Activated CD8-positive, alpha-beta memory T cell treated with anti-CD3 and anti-CD28 coated beads, Interleukin-2, amount 50 U/mL, for 1 hour (primary cell): ENCODE data around the gene GRPEL2.

Experiments
- DNase-seq: peaks from one replicate; pipeline ENCODE4 v3.0.0-alpha.2; 2020; ENCODE audit errors: extremely low read depth

GRPEL2 gene

DNA sequence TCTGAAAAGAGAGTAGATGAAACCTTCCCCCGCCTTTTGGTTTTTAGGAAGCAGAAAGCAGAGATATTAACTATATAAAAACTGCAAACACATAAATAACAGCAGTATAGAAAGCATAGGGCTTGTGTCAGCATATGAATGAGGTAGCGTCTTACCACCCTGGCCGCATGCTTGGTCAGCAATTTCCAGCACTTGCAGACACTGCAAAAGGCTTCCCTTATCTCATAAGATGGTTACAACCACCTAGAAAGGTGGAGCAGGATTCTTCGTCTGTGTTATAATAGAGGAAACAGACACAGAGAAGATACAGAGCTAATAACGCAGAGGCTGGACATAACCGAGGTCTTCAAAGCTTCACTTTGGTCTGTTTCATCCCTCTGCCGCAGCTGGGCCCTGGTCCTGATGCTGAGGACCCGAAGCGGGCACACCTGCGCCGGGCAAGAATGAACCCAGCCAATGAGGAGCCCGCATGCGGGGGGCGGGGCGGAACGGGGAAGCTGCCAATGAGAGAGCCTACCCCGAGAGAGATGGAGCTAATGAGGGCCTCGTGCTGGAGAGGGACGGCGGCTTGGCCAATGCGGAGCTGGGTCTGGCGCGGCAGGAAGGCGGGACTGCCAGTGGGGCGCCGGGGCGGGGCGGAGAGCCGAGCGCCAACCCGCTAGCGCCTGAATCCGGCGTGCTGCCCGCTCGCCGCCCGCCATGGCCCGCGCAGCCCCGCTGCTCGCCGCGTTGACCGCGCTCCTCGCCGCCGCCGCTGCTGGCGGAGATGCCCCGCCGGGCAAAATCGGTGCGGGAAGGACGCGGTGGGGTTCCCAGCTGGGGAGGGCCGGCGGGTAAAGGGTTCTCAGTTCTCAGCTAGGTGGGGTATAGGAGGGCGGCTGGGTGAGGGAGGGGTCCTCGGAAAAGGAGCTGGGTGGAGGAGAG is 12.3 kb downstream of the GRPEL2 start, which contains the start of gene PCYOX1L:
TSS of gene PCYOX1L (plus strand) at position 677 of the 924 bp plus-strand sequence. CDS start at position 700, 23 bp downstream.
- DNase-seq = peak; percentile 73

DNA sequence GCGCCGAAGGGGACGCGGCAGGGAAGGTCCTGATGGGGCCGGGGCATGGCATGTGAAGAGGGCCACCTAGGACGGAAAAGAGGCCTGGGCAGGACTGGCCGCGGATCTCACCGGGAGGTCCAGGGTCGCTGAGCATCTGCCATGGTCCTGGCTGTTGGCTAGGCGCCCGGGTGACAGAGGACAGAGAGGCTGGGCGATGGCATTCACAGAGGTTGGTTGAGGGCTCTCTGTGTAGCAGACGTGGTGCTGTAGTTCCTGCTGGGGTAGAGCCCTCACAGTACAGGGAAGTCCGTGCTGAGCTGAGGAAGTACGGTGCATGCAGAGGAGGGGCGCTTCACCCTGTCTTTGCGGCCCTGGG is 13.0 kb downstream of the GRPEL2 start:
- no peak for DNase-seq

DNA sequence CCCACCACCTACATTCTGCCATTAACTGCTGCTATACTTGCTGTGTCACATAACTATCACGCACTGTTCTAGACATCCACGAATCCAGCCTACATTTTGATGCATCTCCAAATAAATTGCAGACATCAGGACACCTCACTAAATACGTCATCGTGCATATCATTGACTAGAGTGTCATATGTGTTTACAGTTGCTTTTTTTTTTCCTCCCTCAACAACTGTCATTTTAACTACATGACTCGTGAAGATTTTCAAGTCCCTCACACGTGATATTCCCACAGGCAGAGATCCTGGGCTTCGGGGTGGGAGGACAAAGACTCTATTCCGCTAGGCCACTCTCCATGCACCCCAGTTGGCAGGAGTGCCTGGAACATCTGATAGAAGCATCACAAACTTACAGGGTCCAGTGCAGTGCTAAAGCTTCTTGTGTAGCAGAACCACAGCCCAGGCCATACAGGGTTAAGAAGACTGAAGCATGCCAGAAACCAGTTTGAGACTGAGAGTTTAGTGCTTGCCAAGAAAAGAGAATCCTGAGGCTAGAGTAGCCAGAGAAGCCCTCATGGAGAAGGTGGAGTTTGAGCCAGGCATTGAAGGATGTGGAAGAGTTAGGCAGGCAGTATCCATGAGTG is 13.7 kb downstream of the GRPEL2 start:
- DNase-seq = no peak

DNA sequence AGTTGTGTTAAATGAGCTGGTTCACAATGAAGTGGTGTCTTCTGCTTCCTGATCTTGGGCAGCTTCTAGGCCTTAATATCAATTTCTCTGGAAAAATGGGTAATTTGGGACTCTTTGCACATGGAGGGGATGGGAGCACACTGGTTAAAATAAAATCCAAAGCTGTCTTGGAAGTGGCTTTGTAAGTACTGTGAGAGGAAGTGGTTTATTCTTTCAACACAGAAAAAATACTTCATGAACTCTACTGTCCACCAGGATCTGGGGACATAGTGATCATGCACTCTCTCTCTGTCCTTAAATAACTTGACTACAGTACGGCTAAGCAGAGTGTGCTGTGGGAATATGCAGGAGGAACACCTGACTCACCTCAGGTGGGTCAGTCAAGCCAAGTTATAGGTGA is 15.0 kb downstream of the GRPEL2 start:
- DNase-seq = no peak

DNA sequence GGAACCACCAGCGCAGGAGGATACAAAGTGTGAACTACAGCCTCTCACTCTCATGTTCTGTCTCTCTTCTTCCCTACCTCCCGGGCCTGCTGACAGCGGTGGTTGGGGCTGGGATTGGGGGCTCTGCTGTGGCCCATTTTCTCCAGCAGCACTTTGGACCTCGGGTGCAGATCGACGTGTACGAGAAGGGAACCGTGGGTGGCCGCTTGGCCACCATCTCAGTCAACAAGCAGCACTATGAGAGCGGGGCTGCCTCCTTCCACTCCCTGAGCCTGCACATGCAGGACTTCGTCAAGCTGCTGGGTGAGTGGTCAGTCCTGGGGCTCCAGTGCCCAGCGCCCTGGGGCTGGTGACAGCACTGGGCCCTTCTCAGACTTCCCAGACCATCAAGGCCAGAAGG is 17.2 kb downstream of the GRPEL2 start:
- DNase-seq = no peak

DNA sequence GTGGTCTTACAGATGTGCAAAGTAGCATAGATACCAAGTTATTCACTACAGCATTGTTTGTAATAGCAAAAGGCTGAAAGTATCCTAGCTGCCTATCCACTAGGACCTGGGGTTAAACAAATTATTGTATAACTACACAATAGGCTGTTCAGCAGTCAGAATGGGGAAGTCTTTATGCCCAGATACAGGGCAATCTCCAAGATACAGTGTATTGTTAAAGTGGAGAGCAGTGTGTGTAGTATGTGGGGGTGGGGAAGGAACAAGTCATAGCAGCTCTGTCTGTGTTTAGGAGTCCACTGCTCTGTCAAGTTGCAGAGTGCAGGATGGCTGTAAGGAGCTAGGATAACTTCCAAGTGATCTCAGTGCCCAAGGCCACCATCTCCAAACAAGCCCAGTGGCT is 18.1 kb downstream of the GRPEL2 start:
- DNase-seq = no peak

DNA sequence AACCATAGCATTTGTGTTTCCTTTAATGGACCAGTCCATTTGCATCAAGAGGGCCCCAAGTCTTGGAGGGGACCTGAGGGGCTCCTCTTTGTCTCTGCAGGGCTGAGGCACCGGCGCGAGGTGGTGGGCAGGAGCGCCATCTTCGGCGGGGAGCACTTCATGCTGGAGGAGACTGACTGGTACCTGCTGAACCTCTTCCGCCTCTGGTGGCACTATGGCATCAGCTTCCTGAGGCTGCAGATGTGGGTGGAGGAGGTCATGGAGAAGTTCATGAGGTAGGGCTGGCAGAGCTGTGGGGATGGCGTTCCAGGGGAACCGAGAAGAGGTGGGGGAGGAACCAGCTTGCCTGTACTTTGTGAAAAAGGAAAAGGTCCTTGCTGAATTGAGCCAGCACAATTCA is 18.6 kb downstream of the GRPEL2 start:
- DNase-seq = no peak

DNA sequence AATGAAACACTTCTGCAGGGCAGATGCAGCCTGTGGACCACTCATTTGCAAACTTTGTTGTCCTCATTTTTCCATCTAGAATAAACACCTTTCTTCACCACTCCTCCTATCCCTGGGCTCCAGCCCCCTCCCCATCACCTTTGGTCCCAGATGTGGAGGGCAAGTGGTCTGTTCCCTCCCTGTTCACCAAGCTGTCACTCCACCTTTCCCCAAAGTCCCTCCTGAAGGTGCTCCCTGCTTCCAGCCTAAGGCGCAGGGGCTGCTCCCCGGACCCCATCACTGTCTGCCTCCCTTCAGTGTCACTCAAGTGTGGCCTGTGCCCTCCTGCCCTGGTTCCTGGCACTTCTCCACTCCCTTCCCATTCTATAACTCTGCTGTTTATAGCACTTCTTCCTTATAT is 19.4 kb downstream of the GRPEL2 start:
- DNase-seq = no peak

DNA sequence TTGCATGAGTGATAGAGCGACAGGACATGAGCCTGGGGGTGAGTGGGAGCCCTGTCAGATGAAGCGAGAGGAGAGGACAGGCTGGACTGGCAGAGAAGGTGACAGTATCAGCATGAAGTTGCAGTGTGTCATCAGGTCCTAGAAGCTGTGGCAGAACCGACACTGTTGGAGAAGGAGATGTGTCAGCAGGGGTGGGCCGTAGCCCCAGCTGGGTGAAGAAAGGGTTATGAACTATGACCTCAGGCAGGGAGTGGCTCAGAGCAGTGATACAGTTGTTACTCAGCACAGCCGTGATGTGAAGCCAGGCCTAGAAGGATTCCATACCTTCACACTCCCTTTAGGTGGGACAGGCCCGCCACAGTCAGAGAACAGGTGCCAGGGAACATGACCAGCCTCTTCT is 20.1 kb downstream of the GRPEL2 start:
- DNase-seq = no peak

DNA sequence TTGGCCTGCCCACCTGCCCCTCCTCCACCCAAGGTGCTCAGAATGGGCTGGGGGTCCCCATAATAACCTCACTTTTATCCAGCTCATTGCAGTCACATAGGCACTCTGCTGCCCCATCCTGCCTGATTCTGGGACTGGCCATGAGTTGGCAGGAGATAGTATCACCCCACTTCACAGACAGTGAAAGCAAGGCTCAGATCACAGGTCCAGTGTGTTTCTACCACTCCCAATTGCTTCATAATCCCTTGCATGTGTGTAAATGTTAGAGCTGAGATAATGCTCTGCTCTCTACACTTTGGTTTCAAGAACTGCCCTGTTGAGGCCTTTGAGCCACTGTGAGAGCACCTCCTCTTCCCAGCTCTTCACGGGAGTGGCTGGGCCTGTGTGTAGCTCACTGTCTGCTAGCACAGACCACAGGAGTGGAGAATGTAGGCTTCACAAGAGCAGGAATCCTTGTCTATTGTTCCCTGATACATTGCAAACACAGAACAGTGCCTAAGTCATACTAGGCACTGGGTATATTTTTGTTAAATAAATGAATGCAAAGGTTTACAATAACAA is 20.9 kb downstream of the GRPEL2 start:
- no peak for DNase-seq

DNA sequence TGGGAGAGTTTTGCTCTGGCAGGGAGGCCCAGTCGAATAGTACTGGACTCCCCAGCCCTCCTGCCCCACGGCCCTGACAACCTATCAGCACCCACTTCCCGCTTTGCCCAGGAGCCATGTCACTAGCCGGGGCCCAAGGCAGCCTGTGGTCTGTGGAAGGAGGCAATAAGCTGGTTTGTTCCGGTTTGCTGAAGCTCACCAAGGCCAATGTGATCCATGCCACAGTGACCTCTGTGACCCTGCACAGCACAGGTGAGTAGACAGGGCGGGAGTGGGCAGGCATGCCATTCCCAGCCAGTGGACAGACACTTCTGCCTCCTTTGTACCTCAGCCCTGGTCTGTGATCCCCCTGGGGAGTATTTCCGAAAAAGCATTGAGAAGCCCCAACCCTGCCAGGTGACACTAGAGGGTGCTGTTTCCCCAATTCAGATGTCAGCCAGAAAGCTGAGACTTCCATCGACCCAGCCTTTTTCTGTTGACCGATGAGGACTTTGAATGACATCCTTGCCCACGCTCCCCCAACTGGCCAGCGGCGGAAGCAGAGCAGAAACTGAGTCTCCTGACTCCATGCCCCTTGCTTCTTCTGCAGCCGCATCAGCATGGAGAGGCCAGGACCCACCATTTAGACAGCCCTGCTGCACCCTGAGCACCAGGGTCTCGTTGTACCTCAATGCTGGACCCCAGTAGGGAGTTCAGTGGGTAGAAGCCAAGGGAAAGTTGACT is 22.1 kb downstream of the GRPEL2 start:
- DNase-seq = no peak

DNA sequence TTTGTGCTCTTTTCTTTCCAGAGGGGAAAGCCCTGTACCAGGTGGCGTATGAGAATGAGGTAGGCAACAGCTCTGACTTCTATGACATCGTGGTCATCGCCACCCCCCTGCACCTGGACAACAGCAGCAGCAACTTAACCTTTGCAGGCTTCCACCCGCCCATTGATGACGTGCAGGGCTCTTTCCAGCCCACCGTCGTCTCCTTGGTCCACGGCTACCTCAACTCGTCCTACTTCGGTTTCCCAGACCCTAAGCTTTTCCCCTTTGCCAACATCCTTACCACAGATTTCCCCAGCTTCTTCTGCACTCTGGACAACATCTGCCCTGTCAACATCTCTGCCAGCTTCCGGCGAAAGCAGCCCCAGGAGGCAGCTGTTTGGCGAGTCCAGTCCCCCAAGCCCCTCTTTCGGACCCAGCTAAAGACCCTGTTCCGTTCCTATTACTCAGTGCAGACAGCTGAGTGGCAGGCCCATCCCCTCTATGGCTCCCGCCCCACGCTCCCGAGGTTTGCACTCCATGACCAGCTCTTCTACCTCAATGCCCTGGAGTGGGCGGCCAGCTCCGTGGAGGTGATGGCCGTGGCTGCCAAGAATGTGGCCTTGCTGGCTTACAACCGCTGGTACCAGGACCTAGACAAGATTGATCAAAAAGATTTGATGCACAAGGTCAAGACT is 22.8 kb downstream of the GRPEL2 start:
- DNase-seq = no peak

DNA sequence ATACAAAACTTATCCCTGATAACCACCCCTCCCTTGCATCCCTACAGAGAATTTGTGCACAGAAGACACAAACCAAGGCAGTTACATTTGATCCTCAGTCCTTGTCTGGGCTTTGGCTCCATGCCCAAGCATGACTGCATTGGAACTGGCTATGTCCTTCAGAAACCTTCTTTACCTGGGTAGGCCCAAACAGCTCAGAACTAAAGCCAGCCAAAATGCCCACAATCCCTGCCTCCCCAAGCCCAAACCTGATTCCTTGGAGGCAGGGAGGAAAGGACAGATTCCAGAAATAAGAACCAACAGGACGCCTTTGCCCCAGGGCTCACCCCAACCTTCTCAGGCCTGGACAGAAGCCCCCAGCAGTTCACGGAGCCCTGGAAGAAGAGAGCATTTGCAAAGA is 25.6 kb downstream of the GRPEL2 start:
- no peak for DNase-seq

DNA sequence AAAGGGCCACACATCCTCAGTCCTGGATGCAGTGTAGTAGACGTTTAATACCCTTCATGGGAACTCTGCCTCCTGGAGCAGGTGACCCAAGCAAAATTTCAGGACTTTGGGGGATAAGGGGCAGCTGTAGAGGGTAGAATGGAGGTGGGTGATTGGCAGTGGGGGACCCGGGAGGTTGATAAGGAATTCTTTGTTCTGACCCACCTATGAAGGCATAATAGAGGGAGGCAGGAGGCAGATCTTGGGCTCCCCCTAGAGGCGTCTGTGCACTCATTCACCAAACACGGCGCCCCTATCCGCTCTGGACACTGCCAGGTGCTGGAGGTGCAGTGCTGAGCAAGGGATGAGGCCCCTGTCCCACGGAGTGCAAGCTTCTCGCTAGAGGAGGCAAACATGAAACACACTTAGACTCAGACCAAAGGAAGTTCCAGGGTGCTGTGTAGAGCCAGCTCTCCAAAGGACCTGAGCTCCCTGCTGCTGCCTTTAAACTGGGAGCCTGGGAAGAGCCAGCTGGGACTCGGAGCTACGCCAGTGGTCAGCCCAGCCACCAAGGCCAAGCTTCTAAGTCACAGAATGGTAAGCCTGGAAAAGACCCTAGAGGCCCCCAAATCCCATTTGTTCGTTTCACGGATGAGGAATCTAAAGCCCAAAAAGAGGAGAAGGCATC is 26.1 kb downstream of the GRPEL2 start:
- DNase-seq = no peak

DNA sequence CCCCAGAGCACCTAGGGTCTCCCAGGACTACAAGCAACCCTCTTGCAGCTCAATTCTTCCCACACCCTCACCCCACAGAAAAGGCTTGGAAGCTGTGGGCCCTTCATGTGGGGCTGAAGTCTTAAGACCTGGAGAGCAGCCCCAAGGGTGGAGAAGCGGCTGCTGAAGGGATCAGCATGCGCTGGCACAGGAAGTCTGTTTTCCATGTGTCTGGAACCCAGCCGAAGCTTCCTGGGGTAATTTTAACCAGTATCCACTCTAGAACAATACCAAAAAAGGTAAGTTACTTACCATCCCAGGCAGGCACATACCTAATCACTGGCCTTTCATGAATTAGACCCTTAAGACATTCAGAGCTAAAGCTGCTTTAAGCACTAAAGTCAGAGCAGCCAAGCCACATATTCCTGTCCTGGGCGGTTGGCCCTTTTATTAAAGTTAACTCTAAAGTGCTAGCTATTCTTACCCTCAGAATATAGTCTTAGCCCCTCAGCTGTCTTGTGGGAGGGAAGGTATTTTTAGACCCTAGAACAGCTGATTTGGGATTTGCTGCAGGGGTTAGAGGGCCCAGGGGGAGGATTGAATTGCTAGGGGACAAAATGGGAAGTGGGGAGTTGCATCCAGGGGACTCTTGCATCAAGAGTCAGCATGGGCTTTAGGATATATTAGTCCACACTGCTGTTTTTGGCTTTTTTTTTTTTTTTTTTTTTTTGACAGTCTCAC is 26.9 kb downstream of the GRPEL2 start:
- no peak for DNase-seq

DNA sequence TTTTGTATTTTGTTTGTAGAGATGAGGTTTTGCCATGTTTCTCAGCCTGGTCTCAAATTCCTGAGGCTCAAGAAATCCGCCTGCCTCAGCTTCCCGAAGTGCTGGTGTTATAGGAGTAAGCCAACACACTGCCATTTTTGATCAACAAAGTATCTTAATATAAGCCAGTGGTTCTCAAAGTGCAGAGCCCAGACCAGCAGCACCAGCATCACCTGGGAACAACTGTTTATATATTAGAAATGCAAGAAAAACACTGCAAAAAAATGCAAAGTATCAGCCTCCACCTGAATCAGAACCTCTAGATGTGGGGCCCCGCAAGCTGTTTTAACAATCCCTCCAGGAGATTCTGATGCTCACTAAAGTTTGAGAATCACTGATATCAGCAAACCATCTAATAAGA is 27.6 kb downstream of the GRPEL2 start:
- no peak for DNase-seq

DNA sequence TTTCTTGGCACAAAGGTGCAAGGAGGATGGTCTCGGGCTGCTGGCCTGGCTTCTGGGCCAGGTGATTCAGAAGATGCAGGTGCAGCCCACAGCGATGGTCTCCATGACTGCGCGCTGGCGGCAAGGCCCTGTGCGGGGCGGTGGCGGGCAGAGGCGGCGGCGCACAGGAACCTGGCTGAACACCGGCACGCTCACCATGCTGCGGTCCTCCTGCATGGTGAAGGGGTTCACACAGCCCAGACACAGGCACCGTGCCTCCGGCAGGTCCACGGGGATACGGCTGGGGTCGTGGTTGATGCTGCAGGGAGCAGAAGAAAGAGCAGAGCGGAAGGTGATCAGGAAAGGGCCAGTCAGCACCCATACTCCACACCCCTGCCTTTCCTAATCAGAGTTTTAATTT is 29.0 kb downstream of the GRPEL2 start:
- DNase-seq = no peak

DNA sequence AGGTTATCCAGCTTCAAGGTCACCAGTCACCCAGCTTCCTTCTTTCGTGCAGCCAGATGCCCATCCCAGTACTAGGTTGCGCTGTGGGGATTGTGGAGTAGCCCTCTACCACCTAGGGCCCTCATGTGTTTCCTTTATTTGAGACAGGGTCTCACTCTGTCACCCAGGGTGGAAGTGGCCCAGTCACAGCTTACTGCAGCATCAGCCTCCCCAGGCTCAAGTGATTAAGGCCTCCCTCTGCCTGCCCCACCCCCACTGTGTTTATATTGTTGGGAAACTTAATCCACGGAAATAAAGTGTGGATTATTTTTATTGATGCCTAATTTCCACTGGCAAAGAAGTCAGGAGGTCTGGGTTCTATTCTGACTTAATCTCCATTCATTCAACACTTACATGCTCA is 29.5 kb downstream of the GRPEL2 start:
- no peak for DNase-seq

DNA sequence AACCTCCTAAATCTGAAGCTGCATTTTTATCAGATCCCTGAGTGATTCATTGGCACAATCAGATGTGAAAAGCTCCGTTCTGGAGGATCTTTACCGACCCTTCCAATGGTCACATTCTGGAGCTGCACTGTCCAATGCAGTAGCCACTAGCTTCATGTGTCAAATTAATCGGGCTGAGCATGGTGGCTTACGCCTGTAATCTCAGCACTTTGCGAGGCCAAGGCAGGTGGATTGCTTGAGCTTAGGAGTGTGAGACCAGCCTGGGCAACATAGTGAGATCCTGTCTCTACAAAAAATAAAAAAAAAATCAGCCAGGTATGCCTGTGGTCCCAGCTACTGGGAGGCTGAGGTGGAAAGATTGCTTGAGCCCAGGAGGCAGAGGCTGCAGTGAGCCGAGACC is 30.1 kb downstream of the GRPEL2 start:
- DNase-seq = no peak

DNA sequence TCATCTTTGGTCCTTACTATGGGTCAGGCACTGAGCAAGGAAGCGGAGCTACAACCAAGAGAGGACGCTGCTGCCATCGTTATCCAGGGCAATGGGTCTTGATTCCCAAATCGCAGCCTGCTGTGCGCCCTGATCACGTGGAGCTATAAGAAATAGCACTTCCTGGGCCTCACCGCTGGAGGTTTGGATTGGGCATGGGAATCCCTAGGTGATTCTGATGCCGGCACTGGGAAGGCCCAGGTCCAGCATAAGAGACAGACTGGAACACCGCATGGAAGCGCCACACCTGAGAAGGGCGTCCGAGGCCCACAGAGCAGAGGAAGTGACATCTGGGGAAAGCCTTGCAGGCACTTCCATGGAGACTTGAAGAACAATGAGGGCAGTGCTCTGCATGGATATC is 30.8 kb downstream of the GRPEL2 start:
- DNase-seq = no peak
